Fibroblast of the conjunctiva (primary cell): ENCODE results near the gene KCTD19.

Experiments
- DNase-seq: peaks from one replicate; pipeline ENCODE4 v3.0.0-alpha.2; 2010; ENCODE audit warnings: low read depth

Gene KCTD19

GRCh38 chr16:67317853-67318252 lies 8.7 kb downstream of the KCTD19 start:
- DNase-seq, result no peak

- no peak for DNase-seq
These were observed 13.8 kb downstream of the KCTD19 start for GRCh38 chr16:67312719-67313118.

GRCh38 chr16:67311607-67312488 lies 14.7 kb downstream of the KCTD19 start:
- DNase-seq, result peak; percentile 95

- DNase-seq, result no peak
These were observed 16.0 kb downstream of the KCTD19 start for GRCh38 chr16:67310561-67310960.

GRCh38 chr16:67305216-67306071 lies 21.1 kb downstream of the KCTD19 start:
- DNase-seq, result no peak

- no peak for DNase-seq
These were observed 22.5 kb downstream of the KCTD19 start for GRCh38 chr16:67304020-67304419.

GRCh38 chr16:67302970-67303369 lies 23.6 kb downstream of the KCTD19 start:
- DNase-seq, result no peak

- DNase-seq, result no peak
These were observed 24.5 kb downstream of the KCTD19 start for GRCh38 chr16:67302076-67302475.

- DNase-seq, result no peak
These were observed 25.3 kb downstream of the KCTD19 start for GRCh38 chr16:67301080-67301782.

GRCh38 chr16:67299269-67299668 lies 27.3 kb downstream of the KCTD19 start:
- DNase-seq, result no peak

- DNase-seq, result no peak
These were observed 28.3 kb downstream of the KCTD19 start for GRCh38 chr16:67298277-67298676.

- DNase-seq, result no peak
These were observed 30.1 kb downstream of the KCTD19 start for GRCh38 chr16:67296420-67296819.

- DNase-seq, result no peak
These were observed 31.6 kb downstream of the KCTD19 start for GRCh38 chr16:67294938-67295361.

GRCh38 chr16:67294171-67294757 lies 32.3 kb downstream of the KCTD19 start:
- DNase-seq, result no peak

- DNase-seq, result no peak
These were observed 35.1 kb downstream of the KCTD19 start for GRCh38 chr16:67291461-67291860.

GRCh38 chr16:67287960-67288359 lies 38.6 kb downstream of the KCTD19 start:
- DNase-seq, result no peak

GRCh38 chr16:67286441-67287235 lies 39.9 kb downstream of the KCTD19 start:
- DNase-seq, result no peak

GRCh38 chr16:67284699-67285646 lies 41.6 kb downstream of the KCTD19 start:
- no peak for DNase-seq

GRCh38 chr16:67283826-67284555 lies 42.5 kb downstream of the KCTD19 start:
- DNase-seq, result no peak
